SK-N-SH treated with all-trans-retinoic acid at 6 μM for 48 hours (cell line): Measurements from ENCODE around the gene SNAPC3.

Experiments
- ATAC-seq: fragments of 200-7000 bp; cut with Tn5 transposase; 3 replicates; pipeline ENCODE4 v1.9.1; 2020; ENCODE audit warnings: mild to moderate bottlenecking, moderate library complexity
- ARNTL ChIP-seq: fragments of 450-650 bp; formaldehyde crosslinking; IDR thresholded peaks from 2 replicates; pipeline ENCODE4 v1.5.0; 2020; ENCODE audit warnings: low read depth, mild to moderate bottlenecking, moderate library complexity, borderline replicate concordance
- BACH2 ChIP-seq: fragments of 250-450 bp; sonication (Bioruptor Pico); IDR thresholded peaks from 2 replicates; pipeline ENCODE4 v1.9.0; 2021; ENCODE audit warnings: mild to moderate bottlenecking, borderline replicate concordance
- CREB5 ChIP-seq: fragments of 250-450 bp; sonication (Bioruptor Pico); IDR thresholded peaks from 2 replicates; pipeline ENCODE4 v1.5.1; 2020; ENCODE audit warnings: low read depth, mild to moderate bottlenecking, moderate library complexity
- CSDC2 ChIP-seq: fragments of 250-450 bp; sonication (Bioruptor Pico); IDR thresholded peaks from 2 replicates; pipeline ENCODE4 v1.5.0; 2020; ENCODE audit warnings: mild to moderate bottlenecking, moderate library complexity
- CSRNP3 ChIP-seq: fragments of 250-450 bp; sonication (Bioruptor Pico); IDR thresholded peaks from 2 replicates; pipeline ENCODE4 v1.5.1; 2021; ENCODE audit warnings: mild to moderate bottlenecking, moderate library complexity
- ESRRG ChIP-seq: fragments of 250-450 bp; sonication (Bioruptor Pico); IDR thresholded peaks from 2 replicates; pipeline ENCODE4 v1.6.1; 2021; ENCODE audit warnings: mild to moderate bottlenecking
- ISL1 ChIP-seq: fragments of 250-450 bp; sonication (Bioruptor Pico); IDR thresholded peaks from 2 replicates; pipeline ENCODE4 v2.1.2; 2022; ENCODE audit warnings: mild to moderate bottlenecking, moderate library complexity
- OSR1 ChIP-seq: fragments of 250-450 bp; sonication (Bioruptor Pico); IDR thresholded peaks from 2 replicates; pipeline ENCODE4 v1.8.0; 2022; ENCODE audit warnings: moderate library complexity, mild to moderate bottlenecking, inconsistent platforms
- PATZ1 ChIP-seq: fragments of 250-450 bp; sonication (Bioruptor Pico); IDR thresholded peaks from 2 replicates; pipeline ENCODE4 v1.8.0; 2020; ENCODE audit warnings: mild to moderate bottlenecking, moderate library complexity, borderline replicate concordance
- RARB ChIP-seq: fragments of 250-450 bp; sonication (Bioruptor Pico); IDR thresholded peaks from 2 replicates; pipeline ENCODE4 v1.8.0; 2021; ENCODE audit warnings: mild to moderate bottlenecking, moderate library complexity
- SNAI2 ChIP-seq: fragments of 250-450 bp; sonication (Bioruptor Pico); IDR thresholded peaks from 2 replicates; pipeline ENCODE4 v1.5.0; 2020; ENCODE audit warnings: mild to moderate bottlenecking, moderate library complexity
- TCF4 ChIP-seq: fragments of 250-450 bp; sonication (Bioruptor Pico); IDR thresholded peaks from 2 replicates; pipeline ENCODE4 v1.8.0; 2021; ENCODE audit warnings: mild to moderate bottlenecking, moderate library complexity, borderline replicate concordance
- TOX ChIP-seq: fragments of 250-450 bp; sonication (Bioruptor Pico); IDR thresholded peaks from 2 replicates; pipeline ENCODE4 v1.8.0; 2021; ENCODE audit warnings: mild to moderate bottlenecking, moderate library complexity, borderline replicate concordance
- TSHZ2 ChIP-seq: fragments of 250-450 bp; sonication (Bioruptor Pico); IDR thresholded peaks from 2 replicates; pipeline ENCODE4 v1.5.0; 2020; ENCODE audit warnings: mild to moderate bottlenecking, moderate library complexity
- ZC3H10 ChIP-seq: fragments of 250-450 bp; sonication (Bioruptor Pico); IDR thresholded peaks from 2 replicates; pipeline ENCODE4 v1.5.1; 2021; ENCODE audit warnings: mild to moderate bottlenecking, moderate library complexity
- ZFP3 ChIP-seq: fragments of 250-450 bp; sonication (Bioruptor Pico); IDR thresholded peaks from 2 replicates; pipeline ENCODE4 v1.5.0; 2020; ENCODE audit warnings: mild to moderate bottlenecking, moderate library complexity
- ZFP30 ChIP-seq: fragments of 450-650 bp; formaldehyde crosslinking; IDR thresholded peaks from 2 replicates; pipeline ENCODE4 v1.5.0; 2022; ENCODE audit warnings: mild to moderate bottlenecking, moderate library complexity
- ZNF565 ChIP-seq: fragments of 450-650 bp; formaldehyde crosslinking; conservative IDR thresholded peaks from 2 replicates; pipeline ENCODE4 v1.5.0; 2020; ENCODE audit warnings: low read depth, mild to moderate bottlenecking, moderate library complexity
- ZNF70 ChIP-seq: fragments of 450-650 bp; formaldehyde crosslinking; IDR thresholded peaks from 2 replicates; pipeline ENCODE4 v1.5.0; 2020; ENCODE audit warnings: mild to moderate bottlenecking, moderate library complexity
- ZNF8 ChIP-seq: fragments of 450-650 bp; formaldehyde crosslinking; IDR thresholded peaks from 2 replicates; pipeline ENCODE4 v1.5.0; 2020; ENCODE audit warnings: mild to moderate bottlenecking, moderate library complexity

SNAPC3 gene

GRCh38 chr9:15389173-15389572 is 33.5 kb upstream of the SNAPC3 start:
- no peak for ATAC-seq
- no peak for TF ChIP-seq ZNF565 (CRISPR knock-in tag)
- no peak for TF ChIP-seq ZNF70 (CRISPR knock-in tag)
- no peak for TF ChIP-seq RARB (CRISPR knock-in tag)
- no peak for TF ChIP-seq ESRRG
- no peak for TF ChIP-seq ZFP3 (CRISPR knock-in tag)
- TF ChIP-seq CSRNP3: no peak
- no peak for TF ChIP-seq CREB5 (CRISPR knock-in tag)

- no peak for TF ChIP-seq SNAI2 (CRISPR knock-in tag)
- TF ChIP-seq PATZ1: no peak
- TF ChIP-seq RARB (CRISPR knock-in tag): no peak
- no peak for TF ChIP-seq CSDC2 (CRISPR knock-in tag)
- no peak for TF ChIP-seq CREB5 (CRISPR knock-in tag)
- TF ChIP-seq TCF4 (CRISPR knock-in tag): no peak
- TF ChIP-seq ARNTL (CRISPR knock-in tag): no peak
- no peak for TF ChIP-seq OSR1 (CRISPR knock-in tag)
- no peak for TF ChIP-seq ISL1 (CRISPR knock-in tag)
- TF ChIP-seq, all 23 proteins: peak for 0
- no peak for ATAC-seq
Observed at GRCh38 chr9:15389631-15390030, 33.0 kb upstream of the SNAPC3 start.

- no peak for TF ChIP-seq ISL1 (CRISPR knock-in tag)
- no peak for ATAC-seq
Observed at GRCh38 chr9:15390201-15390600, 32.5 kb upstream of the SNAPC3 start.

GRCh38 chr9:15392363-15392762 is 30.3 kb upstream of the SNAPC3 start:
- no peak for ATAC-seq
- TF ChIP-seq OSR1 (CRISPR knock-in tag) (no peak), ZNF70 (CRISPR knock-in tag) (no peak), CREB5 (CRISPR knock-in tag) (no peak), BACH2 (CRISPR knock-in tag) (no peak), TOX (no peak), TSHZ2 (CRISPR knock-in tag) (no peak), CSDC2 (CRISPR knock-in tag) (no peak), ESRRG (no peak), ZFP3 (CRISPR knock-in tag) (no peak), ZC3H10 (no peak), TCF4 (CRISPR knock-in tag) (no peak), ZFP30 (CRISPR knock-in tag) (no peak), RARB (CRISPR knock-in tag) (no peak), ZNF8 (no peak)
